Measurements from ENCODE around the gene MCTP2. TPM values are rescaled to one million over a fixed set of nuclear protein-coding genes. Genes with fewer than 3 reads are reported as not detected.

The MCTP2 gene
- total and polyA plus RNA-seq, 2 experiments from 2014 or later, result 8.1 to 23.3 TPM

DNA sequence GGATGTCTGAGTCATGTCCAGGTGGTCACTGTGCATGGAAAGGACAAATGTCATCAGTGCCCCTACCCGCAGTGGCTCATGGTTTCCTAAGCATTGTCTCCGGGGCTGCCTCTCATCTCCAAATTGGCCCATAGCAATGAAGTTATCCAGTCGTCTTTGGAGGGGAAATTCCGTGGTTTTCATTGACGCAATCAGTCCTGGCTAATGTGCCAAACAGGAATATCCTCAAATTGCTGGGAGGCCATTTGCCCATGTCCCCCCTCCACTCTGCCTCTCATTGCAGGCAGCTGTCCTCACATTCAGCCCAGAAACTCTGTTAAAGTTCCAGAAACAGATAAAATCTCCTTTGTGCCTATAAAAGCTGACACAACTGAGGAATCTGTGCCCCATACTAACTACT, 81.6 kb downstream of the MCTP2 start:
- no peak overlapping the region for H2AFZ ChIP-seq
- H3K79me2 ChIP-seq, result no peaks in the 10 kb centered on the region
- TF ChIP-seq, protein P1, sequence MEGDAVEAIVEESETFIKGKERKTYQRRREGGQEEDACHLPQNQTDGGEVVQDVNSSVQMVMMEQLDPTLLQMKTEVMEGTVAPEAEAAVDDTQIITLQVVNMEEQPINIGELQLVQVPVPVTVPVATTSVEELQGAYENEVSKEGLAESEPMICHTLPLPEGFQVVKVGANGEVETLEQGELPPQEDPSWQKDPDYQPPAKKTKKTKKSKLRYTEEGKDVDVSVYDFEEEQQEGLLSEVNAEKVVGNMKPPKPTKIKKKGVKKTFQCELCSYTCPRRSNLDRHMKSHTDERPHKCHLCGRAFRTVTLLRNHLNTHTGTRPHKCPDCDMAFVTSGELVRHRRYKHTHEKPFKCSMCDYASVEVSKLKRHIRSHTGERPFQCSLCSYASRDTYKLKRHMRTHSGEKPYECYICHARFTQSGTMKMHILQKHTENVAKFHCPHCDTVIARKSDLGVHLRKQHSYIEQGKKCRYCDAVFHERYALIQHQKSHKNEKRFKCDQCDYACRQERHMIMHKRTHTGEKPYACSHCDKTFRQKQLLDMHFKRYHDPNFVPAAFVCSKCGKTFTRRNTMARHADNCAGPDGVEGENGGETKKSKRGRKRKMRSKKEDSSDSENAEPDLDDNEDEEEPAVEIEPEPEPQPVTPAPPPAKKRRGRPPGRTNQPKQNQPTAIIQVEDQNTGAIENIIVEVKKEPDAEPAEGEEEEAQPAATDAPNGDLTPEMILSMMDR (IDR thresholded peaks at IDR 0.05; ENCODE audit: poor library complexity), result no peak
- TF ChIP-seq EZH2 (IDR thresholded peaks at IDR 0.05; ENCODE audit: borderline replicate concordance), result no peak
- no peak for TF ChIP-seq EZH2phosphoT487 (IDR thresholded peaks at IDR 0.05; ENCODE audit: low read depth, severe bottlenecking, unreplicated experiment)
- no peak overlapping the region for H3K4me2 ChIP-seq
- H3K36me3 ChIP-seq (replicated peaks; ENCODE audit: insufficient read depth, low read depth), result no peaks in the 10 kb centered on the region
- no peaks in the 10 kb centered on the region for H3K27me3 ChIP-seq
- no peaks in the 10 kb centered on the region for H3K9me3 ChIP-seq (ENCODE audit: low read depth)
- no peaks in the 10 kb centered on the region for H4K20me1 ChIP-seq (ENCODE audit: insufficient read depth, poor library complexity, severe bottlenecking)
- no peak overlapping the region for H3K27ac ChIP-seq
- H3K4me3 ChIP-seq, result no peak overlapping the region
- H3K4me1 ChIP-seq (ENCODE audit: insufficient read depth), result no peaks in the 10 kb centered on the region
- H3K9me2 ChIP-seq (replicated peaks; ENCODE audit: insufficient read depth), result no peaks in the 10 kb centered on the region
- WGBS (ENCODE audit: low lambda C conversion rate, missing lambda C conversion rate), result 76% methylated on average over 5 of the region's 5 CpGs
- DNase-seq (ENCODE audit: low spot score), result no peak

- H3K27ac ChIP-seq, result no peak overlapping the region
- H3K9me3 ChIP-seq (ENCODE audit: low read depth), result no peaks in the 10 kb centered on the region
- no peaks in the 10 kb centered on the region for H4K20me1 ChIP-seq (ENCODE audit: insufficient read depth, poor library complexity, severe bottlenecking)
- no peak overlapping the region for H2AFZ ChIP-seq
- H3K9me2 ChIP-seq (replicated peaks; ENCODE audit: insufficient read depth), result no peaks in the 10 kb centered on the region
- DNase-seq (ENCODE audit: low spot score), result no peak
- H3K4me1 ChIP-seq (ENCODE audit: insufficient read depth), result no peaks in the 10 kb centered on the region
- H3K79me2 ChIP-seq, result no peaks in the 10 kb centered on the region
- TF ChIP-seq, protein P1 (IDR thresholded peaks at IDR 0.05; ENCODE audit: poor library complexity), result no peak
- TF ChIP-seq EZH2phosphoT487 (IDR thresholded peaks at IDR 0.05; ENCODE audit: low read depth, severe bottlenecking, unreplicated experiment) (no peak), EZH2 (IDR thresholded peaks at IDR 0.05; ENCODE audit: borderline replicate concordance) (no peak)
- H3K4me3 ChIP-seq, result no peak overlapping the region
- H3K27me3 ChIP-seq, result no peaks in the 10 kb centered on the region
- WGBS (ENCODE audit: low lambda C conversion rate, missing lambda C conversion rate), result 90% methylated on average over 3 of the region's 3 CpGs
- H3K36me3 ChIP-seq (replicated peaks; ENCODE audit: insufficient read depth, low read depth), result no peaks in the 10 kb centered on the region
- no peak overlapping the region for H3K4me2 ChIP-seq
Observed at GRCh38 chr15:94314639-94315038, 83.3 kb downstream of the MCTP2 start.

DNA sequence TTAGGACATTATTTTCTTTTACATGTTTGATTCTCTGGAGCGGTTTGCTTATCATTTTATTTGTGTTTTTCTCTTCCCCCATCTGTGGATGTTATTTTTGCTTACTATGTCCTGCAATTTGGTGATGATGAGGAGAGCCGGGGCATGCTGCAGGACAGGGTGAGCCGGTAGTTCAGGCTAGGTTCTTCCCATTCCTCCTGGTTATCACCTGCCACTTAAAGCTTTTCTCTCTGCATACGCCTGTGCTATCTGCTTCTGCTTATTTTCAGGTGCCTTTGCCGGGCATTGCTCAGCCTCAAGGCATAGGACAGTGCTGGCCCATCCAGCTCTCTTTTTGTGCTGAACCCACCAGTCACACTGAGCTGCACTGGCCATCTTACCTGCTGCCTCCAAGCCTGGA, 85.8 kb downstream of the MCTP2 start:
- H3K4me2 ChIP-seq, result no peak overlapping the region
- no peak for DNase-seq (ENCODE audit: low spot score)
- H3K27ac ChIP-seq, result no peak overlapping the region
- H3K4me1 ChIP-seq (ENCODE audit: insufficient read depth), result no peaks in the 10 kb centered on the region
- H3K79me2 ChIP-seq, result no peaks in the 10 kb centered on the region
- no peaks in the 10 kb centered on the region for H3K9me2 ChIP-seq (replicated peaks; ENCODE audit: insufficient read depth)
- 71% methylated on average over 5 of the region's 5 CpGs for WGBS (ENCODE audit: low lambda C conversion rate, missing lambda C conversion rate)
- H3K9me3 ChIP-seq (ENCODE audit: low read depth), result no peaks in the 10 kb centered on the region
- H3K36me3 ChIP-seq (replicated peaks; ENCODE audit: insufficient read depth, low read depth), result no peaks in the 10 kb centered on the region
- no peak overlapping the region for H2AFZ ChIP-seq
- H4K20me1 ChIP-seq (ENCODE audit: insufficient read depth, poor library complexity, severe bottlenecking), result no peaks in the 10 kb centered on the region
- no peaks in the 10 kb centered on the region for H3K27me3 ChIP-seq
- TF ChIP-seq EZH2phosphoT487 (IDR thresholded peaks at IDR 0.05; ENCODE audit: low read depth, severe bottlenecking, unreplicated experiment) (no peak), EZH2 (IDR thresholded peaks at IDR 0.05; ENCODE audit: borderline replicate concordance) (no peak)
- TF ChIP-seq, protein P1 (IDR thresholded peaks at IDR 0.05; ENCODE audit: poor library complexity), result no peak
- H3K4me3 ChIP-seq, result no peak overlapping the region

GRCh38 chr15:94322141-94322540, 90.8 kb downstream of the MCTP2 start:
- Histone ChIP-seq H3K4me1 (ENCODE audit: insufficient read depth) (no peaks in the 10 kb centered on the region), H3K9me3 (ENCODE audit: low read depth) (no peaks in the 10 kb centered on the region), H3K36me3 (replicated peaks; ENCODE audit: insufficient read depth, low read depth) (no peaks in the 10 kb centered on the region), H2AFZ (no peak overlapping the region), H3K4me2 (no peak overlapping the region), H3K4me3 (no peak overlapping the region), H3K9me2 (replicated peaks; ENCODE audit: insufficient read depth) (no peaks in the 10 kb centered on the region), H3K79me2 (no peaks in the 10 kb centered on the region), H3K27ac (peak overlapping the region; percentile 45), H3K27me3 (no peaks in the 10 kb centered on the region), H4K20me1 (ENCODE audit: insufficient read depth, poor library complexity, severe bottlenecking) (no peaks in the 10 kb centered on the region)
- WGBS (ENCODE audit: low lambda C conversion rate, missing lambda C conversion rate), result 62% methylated on average over 2 of the region's 2 CpGs
- TF ChIP-seq, protein P1 (IDR thresholded peaks at IDR 0.05; ENCODE audit: poor library complexity), result no peak
- TF ChIP-seq EZH2 (IDR thresholded peaks at IDR 0.05; ENCODE audit: borderline replicate concordance) (no peak), EZH2phosphoT487 (IDR thresholded peaks at IDR 0.05; ENCODE audit: low read depth, severe bottlenecking, unreplicated experiment) (no peak)
- no peak for DNase-seq (ENCODE audit: low spot score)
